Measurements from ENCODE around the gene FGD5. TPM values are rescaled to one million over a fixed set of nuclear protein-coding genes. Genes with fewer than 3 reads are reported as not detected.

Gene FGD5
- total and polyA plus RNA-seq, 2 donors (not counting 1 experiment from before 2014, with no cell fraction given), result not detected

GRCh38 chr3:14797731-14798130, 21.0 kb upstream of the FGD5 start:
- H3K9me3 ChIP-seq (ENCODE audit: control extremely low read depth in 1 of 3, control insufficient read depth in 2 of 3, insufficient read depth in 1 of 3, low read length in 2 of 3), result no peaks in the 10 kb centered on the region
- no peak overlapping the region for H3K4me3 ChIP-seq (ENCODE audit: control extremely low read depth in 1 of 5, extremely low read depth in 1 of 5, insufficient read depth in 1 of 5, low read depth in 2 of 5, low read length in 4 of 5)
- no peaks in the 10 kb centered on the region for H3K4me1 ChIP-seq (ENCODE audit: control insufficient read depth in 2 of 2, insufficient read depth in 2 of 2, low read length in 2 of 2)
- no peak overlapping the region for H3K4me2 ChIP-seq (replicated peaks; ENCODE audit: low read depth, low read length, poor library complexity, severe bottlenecking)
- no peaks in the 10 kb centered on the region for H3K36me3 ChIP-seq (replicated peaks in 1 of 2; ENCODE audit: control extremely low read depth in 1 of 2, control insufficient read depth in 1 of 2, extremely low read depth in 1 of 2, insufficient read depth in 2 of 2, low read length in 1 of 2)
- POLR2A ChIA-PET, result no interaction called here
- H3K9me3 Mint-ChIP-seq (ENCODE audit: insufficient read depth), result no peaks in the 10 kb centered on the region
- H3K9ac ChIP-seq (ENCODE audit: low read length), result no peak overlapping the region
- DNase-seq (no peak), ATAC-seq (ENCODE audit: low read depth) (no peak)
- 67% methylated on average over 4 of the region's 4 CpGs for WGBS (ENCODE audit: insufficient coverage)
- H4K20me1 ChIP-seq (ENCODE audit: control insufficient read depth, insufficient read depth, low read length, poor library complexity, severe bottlenecking), result no peaks in the 10 kb centered on the region
- peaks cover 0 to 6% (median 0%) of the 10 kb centered on the region in 4 experiments for H3K27me3 ChIP-seq (replicated peaks in 1 of 4; ENCODE audit: control extremely low read depth in 1 of 4, control insufficient read depth in 3 of 4, insufficient read depth in 4 of 4, low read length in 3 of 4)
- CTCF ChIA-PET, result no interaction called here
- TF ChIP-seq EZH2 (IDR thresholded peaks at IDR 0.05; ENCODE audit: borderline replicate concordance, insufficient read depth, low read depth, low read length, poor library complexity, severe bottlenecking), result no peak
- TF ChIP-seq, protein P1, sequence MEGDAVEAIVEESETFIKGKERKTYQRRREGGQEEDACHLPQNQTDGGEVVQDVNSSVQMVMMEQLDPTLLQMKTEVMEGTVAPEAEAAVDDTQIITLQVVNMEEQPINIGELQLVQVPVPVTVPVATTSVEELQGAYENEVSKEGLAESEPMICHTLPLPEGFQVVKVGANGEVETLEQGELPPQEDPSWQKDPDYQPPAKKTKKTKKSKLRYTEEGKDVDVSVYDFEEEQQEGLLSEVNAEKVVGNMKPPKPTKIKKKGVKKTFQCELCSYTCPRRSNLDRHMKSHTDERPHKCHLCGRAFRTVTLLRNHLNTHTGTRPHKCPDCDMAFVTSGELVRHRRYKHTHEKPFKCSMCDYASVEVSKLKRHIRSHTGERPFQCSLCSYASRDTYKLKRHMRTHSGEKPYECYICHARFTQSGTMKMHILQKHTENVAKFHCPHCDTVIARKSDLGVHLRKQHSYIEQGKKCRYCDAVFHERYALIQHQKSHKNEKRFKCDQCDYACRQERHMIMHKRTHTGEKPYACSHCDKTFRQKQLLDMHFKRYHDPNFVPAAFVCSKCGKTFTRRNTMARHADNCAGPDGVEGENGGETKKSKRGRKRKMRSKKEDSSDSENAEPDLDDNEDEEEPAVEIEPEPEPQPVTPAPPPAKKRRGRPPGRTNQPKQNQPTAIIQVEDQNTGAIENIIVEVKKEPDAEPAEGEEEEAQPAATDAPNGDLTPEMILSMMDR (IDR thresholded peaks at IDR 0.05), result no peak
- intact Hi-C loops (cut with micrococcal nuclease), result no loop called here
- no peak overlapping the region for H2AFZ ChIP-seq (ENCODE audit: insufficient read depth, low read depth, low read length, poor library complexity, severe bottlenecking)
- no peak overlapping the region for H3K27ac Mint-ChIP-seq
- no peak overlapping the region for H3K27ac ChIP-seq (ENCODE audit: low read length in 2 of 2)
- H3K4me3 Mint-ChIP-seq, result no peak overlapping the region
- H3K4me1 Mint-ChIP-seq, result no peaks in the 10 kb centered on the region
- peaks cover 19% of the 10 kb centered on the region for H3K27me3 Mint-ChIP-seq
- H3K79me2 ChIP-seq (ENCODE audit: control insufficient read depth, insufficient read depth, low read length), result no peaks in the 10 kb centered on the region

- H3K27me3 Mint-ChIP-seq, result peaks cover 20% of the 10 kb centered on the region
- no peak for TF ChIP-seq EZH2 (IDR thresholded peaks at IDR 0.05; ENCODE audit: borderline replicate concordance, insufficient read depth, low read depth, low read length, poor library complexity, severe bottlenecking)
- TF ChIP-seq, protein P1 (IDR thresholded peaks at IDR 0.05), result no peak
- CTCF ChIA-PET, result no interaction called here
Measured at GRCh38 chr3:14798231-14798630, 20.5 kb upstream of the FGD5 start.

More at GRCh38 chr3:14798231-14798630, 20.5 kb upstream of the FGD5 start:
- no peak overlapping the region for H3K27ac ChIP-seq (ENCODE audit: low read length in 2 of 2)
- no peaks in the 10 kb centered on the region for H3K79me2 ChIP-seq (ENCODE audit: control insufficient read depth, insufficient read depth, low read length)
- no peaks in the 10 kb centered on the region for H4K20me1 ChIP-seq (ENCODE audit: control insufficient read depth, insufficient read depth, low read length, poor library complexity, severe bottlenecking)
- no peaks in the 10 kb centered on the region for H3K4me1 ChIP-seq (ENCODE audit: control insufficient read depth in 2 of 2, insufficient read depth in 2 of 2, low read length in 2 of 2)
- H3K36me3 ChIP-seq (replicated peaks in 1 of 2; ENCODE audit: control extremely low read depth in 1 of 2, control insufficient read depth in 1 of 2, extremely low read depth in 1 of 2, insufficient read depth in 2 of 2, low read length in 1 of 2), result no peaks in the 10 kb centered on the region
- intact Hi-C loops (cut with micrococcal nuclease), result no loop called here
- POLR2A ChIA-PET, result no interaction called here
- H3K4me2 ChIP-seq (replicated peaks; ENCODE audit: low read depth, low read length, poor library complexity, severe bottlenecking), result no peak overlapping the region
- no peak overlapping the region for H3K9ac ChIP-seq (ENCODE audit: low read length)
- DNase-seq (no peak), ATAC-seq (ENCODE audit: low read depth) (no peak)
- no peak overlapping the region for H3K27ac Mint-ChIP-seq
- H2AFZ ChIP-seq (ENCODE audit: insufficient read depth, low read depth, low read length, poor library complexity, severe bottlenecking), result no peak overlapping the region
- H3K4me3 ChIP-seq (ENCODE audit: control extremely low read depth in 1 of 5, extremely low read depth in 1 of 5, insufficient read depth in 1 of 5, low read depth in 2 of 5, low read length in 4 of 5), result no peak overlapping the region
- no peak overlapping the region for H3K4me3 Mint-ChIP-seq
- H3K9me3 Mint-ChIP-seq (ENCODE audit: insufficient read depth), result no peaks in the 10 kb centered on the region
- 82% methylated on average over 6 of the region's 6 CpGs for WGBS (ENCODE audit: insufficient coverage)
- no peaks in the 10 kb centered on the region for H3K9me3 ChIP-seq (ENCODE audit: control extremely low read depth in 1 of 3, control insufficient read depth in 2 of 3, insufficient read depth in 1 of 3, low read length in 2 of 3)
- H3K4me1 Mint-ChIP-seq, result no peaks in the 10 kb centered on the region
- H3K27me3 ChIP-seq (replicated peaks in 1 of 4; ENCODE audit: control extremely low read depth in 1 of 4, control insufficient read depth in 3 of 4, insufficient read depth in 4 of 4, low read length in 3 of 4), result peaks cover 0 to 6% (median 0%) of the 10 kb centered on the region in 4 experiments
